ENCODE results near the gene RNASE13. TPM values are rescaled to one million over a fixed set of nuclear protein-coding genes. Genes with fewer than 3 reads are reported as not detected.

Gene RNASE13
- total RNA-seq, 1 experiment from 2014 or later: not detected

- no peaks in the 10 kb centered on the region for H3K36me3 ChIP-seq (ENCODE audit: insufficient read depth, low read length)
- H3K79me2 ChIP-seq (ENCODE audit: low read length): no peaks in the 10 kb centered on the region
- H3K27me3 ChIP-seq (ENCODE audit: low read length): no peaks in the 10 kb centered on the region
- no peak overlapping the region for H3K27ac ChIP-seq (ENCODE audit: low read length)
- no peak overlapping the region for H3K4me2 ChIP-seq (ENCODE audit: low read depth, low read length, poor library complexity, severe bottlenecking)
- H4K20me1 ChIP-seq (ENCODE audit: insufficient read depth, low read depth, low read length): no peaks in the 10 kb centered on the region
- H3K4me1 ChIP-seq (ENCODE audit: low read length): no peaks in the 10 kb centered on the region
- no peak overlapping the region for H3K9ac ChIP-seq (ENCODE audit: low read length)
- H3K9me3 ChIP-seq (ENCODE audit: low read length): no peaks in the 10 kb centered on the region
- H3K9me2 ChIP-seq (replicated peaks; ENCODE audit: insufficient read depth, low read length): no peaks in the 10 kb centered on the region
- DNase-seq: no peak
- no peak overlapping the region for H2AFZ ChIP-seq (ENCODE audit: low read length)
- H3K4me3 ChIP-seq (ENCODE audit: low read length): no peak overlapping the region
These were observed 16.0 kb upstream of the RNASE13 start for GRCh38 chr14:21050597-21050996.

- Histone ChIP-seq H3K27me3 (ENCODE audit: low read length) (no peaks in the 10 kb centered on the region), H3K79me2 (ENCODE audit: low read length) (no peaks in the 10 kb centered on the region), H3K4me1 (ENCODE audit: low read length) (no peaks in the 10 kb centered on the region), H3K27ac (ENCODE audit: low read length) (no peak overlapping the region), H3K4me2 (ENCODE audit: low read depth, low read length, poor library complexity, severe bottlenecking) (no peak overlapping the region), H3K36me3 (ENCODE audit: insufficient read depth, low read length) (no peaks in the 10 kb centered on the region), H3K4me3 (ENCODE audit: low read length) (no peak overlapping the region), H4K20me1 (ENCODE audit: insufficient read depth, low read depth, low read length) (no peaks in the 10 kb centered on the region), H3K9ac (ENCODE audit: low read length) (no peak overlapping the region), H2AFZ (ENCODE audit: low read length) (no peak overlapping the region), H3K9me2 (replicated peaks; ENCODE audit: insufficient read depth, low read length) (no peaks in the 10 kb centered on the region), H3K9me3 (ENCODE audit: low read length) (no peaks in the 10 kb centered on the region)
- no peak for DNase-seq
These were observed 14.7 kb upstream of the RNASE13 start for GRCh38 chr14:21049271-21049673.

- no peaks in the 10 kb centered on the region for H3K79me2 ChIP-seq (ENCODE audit: low read length)
- H2AFZ ChIP-seq (ENCODE audit: low read length): no peak overlapping the region
- no peak overlapping the region for H3K4me3 ChIP-seq (ENCODE audit: low read length)
- H3K9me2 ChIP-seq (replicated peaks; ENCODE audit: insufficient read depth, low read length): no peaks in the 10 kb centered on the region
- no peaks in the 10 kb centered on the region for H3K36me3 ChIP-seq (ENCODE audit: insufficient read depth, low read length)
- no peaks in the 10 kb centered on the region for H3K4me1 ChIP-seq (ENCODE audit: low read length)
- H3K9ac ChIP-seq (ENCODE audit: low read length): no peak overlapping the region
- H3K27me3 ChIP-seq (ENCODE audit: low read length): no peaks in the 10 kb centered on the region
- no peaks in the 10 kb centered on the region for H3K9me3 ChIP-seq (ENCODE audit: low read length)
- no peaks in the 10 kb centered on the region for H4K20me1 ChIP-seq (ENCODE audit: insufficient read depth, low read depth, low read length)
- DNase-seq: no peak
- no peak overlapping the region for H3K4me2 ChIP-seq (ENCODE audit: low read depth, low read length, poor library complexity, severe bottlenecking)
- H3K27ac ChIP-seq (ENCODE audit: low read length): no peak overlapping the region
These were observed 14.0 kb upstream of the RNASE13 start for GRCh38 chr14:21048638-21049037.

GRCh38 chr14:21047378-21047781, 12.8 kb upstream of the RNASE13 start:
- Histone ChIP-seq H3K9me2 (replicated peaks; ENCODE audit: insufficient read depth, low read length) (no peaks in the 10 kb centered on the region), H4K20me1 (ENCODE audit: insufficient read depth, low read depth, low read length) (no peaks in the 10 kb centered on the region), H3K27me3 (ENCODE audit: low read length) (no peaks in the 10 kb centered on the region), H3K36me3 (ENCODE audit: insufficient read depth, low read length) (no peaks in the 10 kb centered on the region), H3K9me3 (ENCODE audit: low read length) (no peaks in the 10 kb centered on the region), H2AFZ (ENCODE audit: low read length) (no peak overlapping the region), H3K27ac (ENCODE audit: low read length) (no peak overlapping the region), H3K4me3 (ENCODE audit: low read length) (no peak overlapping the region), H3K4me2 (ENCODE audit: low read depth, low read length, poor library complexity, severe bottlenecking) (no peak overlapping the region), H3K79me2 (ENCODE audit: low read length) (no peaks in the 10 kb centered on the region), H3K9ac (ENCODE audit: low read length) (no peak overlapping the region), H3K4me1 (ENCODE audit: low read length) (no peaks in the 10 kb centered on the region)
- DNase-seq: no peak

- H4K20me1 ChIP-seq (ENCODE audit: insufficient read depth, low read depth, low read length): no peaks in the 10 kb centered on the region
- H3K27ac ChIP-seq (ENCODE audit: low read length): no peak overlapping the region
- H2AFZ ChIP-seq (ENCODE audit: low read length): no peak overlapping the region
- no peaks in the 10 kb centered on the region for H3K27me3 ChIP-seq (ENCODE audit: low read length)
- H3K9ac ChIP-seq (ENCODE audit: low read length): no peak overlapping the region
- no peaks in the 10 kb centered on the region for H3K9me2 ChIP-seq (replicated peaks; ENCODE audit: insufficient read depth, low read length)
- DNase-seq: no peak
- no peaks in the 10 kb centered on the region for H3K9me3 ChIP-seq (ENCODE audit: low read length)
- no peaks in the 10 kb centered on the region for H3K4me1 ChIP-seq (ENCODE audit: low read length)
- H3K79me2 ChIP-seq (ENCODE audit: low read length): no peaks in the 10 kb centered on the region
- H3K36me3 ChIP-seq (ENCODE audit: insufficient read depth, low read length): no peaks in the 10 kb centered on the region
- H3K4me2 ChIP-seq (ENCODE audit: low read depth, low read length, poor library complexity, severe bottlenecking): no peak overlapping the region
- H3K4me3 ChIP-seq (ENCODE audit: low read length): no peak overlapping the region
These were observed 9.5 kb upstream of the RNASE13 start for GRCh38 chr14:21043974-21044618.

- Histone ChIP-seq H3K4me2 (ENCODE audit: low read depth, low read length, poor library complexity, severe bottlenecking) (no peak overlapping the region), H3K36me3 (ENCODE audit: insufficient read depth, low read length) (no peaks in the 10 kb centered on the region), H2AFZ (ENCODE audit: low read length) (no peak overlapping the region), H3K4me1 (ENCODE audit: low read length) (no peaks in the 10 kb centered on the region), H3K4me3 (ENCODE audit: low read length) (no peak overlapping the region), H3K9me2 (replicated peaks; ENCODE audit: insufficient read depth, low read length) (no peaks in the 10 kb centered on the region), H3K9ac (ENCODE audit: low read length) (no peak overlapping the region), H3K27ac (ENCODE audit: low read length) (no peak overlapping the region), H3K9me3 (ENCODE audit: low read length) (no peaks in the 10 kb centered on the region), H3K27me3 (ENCODE audit: low read length) (no peaks in the 10 kb centered on the region), H3K79me2 (ENCODE audit: low read length) (no peaks in the 10 kb centered on the region), H4K20me1 (ENCODE audit: insufficient read depth, low read depth, low read length) (no peaks in the 10 kb centered on the region)
- DNase-seq: no peak
These were observed 8.9 kb upstream of the RNASE13 start for GRCh38 chr14:21043387-21043973.

- no peaks in the 10 kb centered on the region for H3K36me3 ChIP-seq (ENCODE audit: insufficient read depth, low read length)
These were observed 8.3 kb upstream of the RNASE13 start for GRCh38 chr14:21042918-21043317.

GRCh38 chr14:21041676-21042433, 7.2 kb upstream of the RNASE13 start, which contains the start of gene RNASE7:
Gene RNASE7, plus strand, starts transcription at chr14:21042362. Its CDS starts 631 bp downstream, at chr14:21042993.
- no peaks in the 10 kb centered on the region for H3K4me1 ChIP-seq (ENCODE audit: low read length)
- no peaks in the 10 kb centered on the region for H3K36me3 ChIP-seq (ENCODE audit: insufficient read depth, low read length)
- no peak for DNase-seq
- H3K79me2 ChIP-seq (ENCODE audit: low read length): no peaks in the 10 kb centered on the region
- no peaks in the 10 kb centered on the region for H3K27me3 ChIP-seq (ENCODE audit: low read length)
- no peak within 1 kb of the TSS for H3K9ac ChIP-seq (ENCODE audit: low read length)
- H3K9me2 ChIP-seq (replicated peaks; ENCODE audit: insufficient read depth, low read length): no peaks in the 10 kb centered on the region
- no peak within 1 kb of the TSS for H2AFZ ChIP-seq (ENCODE audit: low read length)
- no peaks in the 10 kb centered on the region for H4K20me1 ChIP-seq (ENCODE audit: insufficient read depth, low read depth, low read length)
- H3K4me3 ChIP-seq (ENCODE audit: low read length): no peak within 1 kb of the TSS
- no peak within 1 kb of the TSS for H3K4me2 ChIP-seq (ENCODE audit: low read depth, low read length, poor library complexity, severe bottlenecking)
- H3K9me3 ChIP-seq (ENCODE audit: low read length): no peaks in the 10 kb centered on the region
- H3K27ac ChIP-seq (ENCODE audit: low read length): no peak within 1 kb of the TSS

More at GRCh38 chr14:21042918-21043317, 8.3 kb upstream of the RNASE13 start:
- Histone ChIP-seq H3K4me2 (ENCODE audit: low read depth, low read length, poor library complexity, severe bottlenecking) (no peak overlapping the region), H3K9ac (ENCODE audit: low read length) (no peak overlapping the region), H3K27ac (ENCODE audit: low read length) (no peak overlapping the region), H2AFZ (ENCODE audit: low read length) (no peak overlapping the region), H3K79me2 (ENCODE audit: low read length) (no peaks in the 10 kb centered on the region), H3K27me3 (ENCODE audit: low read length) (no peaks in the 10 kb centered on the region), H3K4me3 (ENCODE audit: low read length) (no peak overlapping the region), H4K20me1 (ENCODE audit: insufficient read depth, low read depth, low read length) (no peaks in the 10 kb centered on the region), H3K9me3 (ENCODE audit: low read length) (no peaks in the 10 kb centered on the region), H3K4me1 (ENCODE audit: low read length) (no peaks in the 10 kb centered on the region), H3K9me2 (replicated peaks; ENCODE audit: insufficient read depth, low read length) (no peaks in the 10 kb centered on the region)
- DNase-seq: no peak
